HG03571 (cell line): ENCODE measurements around the gene DGKG.

Experiments used
- ATAC-seq: cut with Tn5 transposase; IDR thresholded peaks from one replicate; pipeline ENCODE4 v1.9.1; 2021; ENCODE audit not compliant: unreplicated experiment

The DGKG gene

DNA sequence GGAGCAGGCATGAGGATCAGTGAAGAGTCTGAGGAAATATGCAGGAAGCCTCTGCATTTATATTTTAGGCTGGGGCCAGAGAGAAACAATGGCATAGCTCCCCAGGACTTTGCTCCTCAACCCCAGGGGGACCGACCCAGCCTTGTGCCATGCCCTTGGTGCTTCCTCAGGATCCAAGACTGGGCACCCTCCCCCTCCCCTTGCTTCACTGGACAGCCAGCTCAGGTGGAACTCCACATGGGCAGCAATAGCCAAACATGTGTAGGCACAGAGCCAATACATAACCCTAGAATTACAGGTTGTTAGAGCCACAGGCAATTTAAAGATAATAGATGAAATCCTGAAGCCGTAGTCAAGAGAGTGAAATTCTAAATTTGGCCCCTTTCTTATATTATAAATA, 180.1 kb downstream of the DGKG start:
- ATAC-seq: no peak

DNA sequence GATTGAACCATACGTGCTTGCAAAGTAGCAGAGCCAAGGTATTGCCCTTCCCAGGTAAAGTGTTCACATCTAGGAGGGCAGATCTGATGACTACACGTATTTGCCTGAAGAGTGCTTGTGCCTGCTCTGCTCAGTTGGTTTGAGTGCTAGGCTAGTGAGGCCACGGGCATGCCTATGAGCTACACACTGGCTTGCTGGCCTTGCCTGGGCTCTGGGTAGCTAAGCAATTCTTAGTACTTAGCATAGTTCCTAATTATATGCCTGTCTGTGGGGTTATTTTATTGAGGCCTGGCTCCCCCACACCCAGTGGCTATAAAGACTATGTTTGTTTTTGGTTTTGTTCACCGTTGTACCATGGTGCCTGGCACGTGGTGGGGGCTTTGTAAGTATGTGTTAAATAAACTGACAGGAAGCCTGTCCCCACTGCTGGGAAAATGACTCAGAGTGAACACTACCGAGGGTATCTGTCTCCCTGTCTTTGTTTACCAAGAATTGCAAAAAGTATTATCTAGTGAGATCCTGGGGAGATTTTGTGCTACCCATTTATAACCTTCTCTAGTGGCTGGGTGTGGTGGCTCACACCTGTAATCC, 181.0 kb downstream of the DGKG start:
- ATAC-seq: no peak

DNA sequence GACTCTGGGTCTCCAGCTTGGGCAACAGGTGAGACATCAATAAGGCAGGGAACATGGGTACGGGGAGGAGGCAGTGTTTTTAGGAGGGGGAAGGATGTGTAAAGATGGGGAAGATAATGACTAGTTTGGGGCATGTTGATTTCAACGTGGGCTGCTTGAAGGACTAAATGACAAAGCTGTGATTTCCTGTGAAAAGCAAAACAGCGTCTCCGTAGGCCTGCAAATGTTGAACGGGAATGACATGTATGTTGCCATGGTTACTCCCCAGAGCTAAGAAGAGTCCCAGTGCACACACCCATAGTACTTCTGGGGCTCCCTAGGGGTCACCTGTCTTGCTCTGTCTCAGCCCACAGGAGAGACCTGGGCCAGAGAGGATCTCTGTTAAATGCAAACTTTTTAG, 181.9 kb downstream of the DGKG start:
- no peak for ATAC-seq

DNA sequence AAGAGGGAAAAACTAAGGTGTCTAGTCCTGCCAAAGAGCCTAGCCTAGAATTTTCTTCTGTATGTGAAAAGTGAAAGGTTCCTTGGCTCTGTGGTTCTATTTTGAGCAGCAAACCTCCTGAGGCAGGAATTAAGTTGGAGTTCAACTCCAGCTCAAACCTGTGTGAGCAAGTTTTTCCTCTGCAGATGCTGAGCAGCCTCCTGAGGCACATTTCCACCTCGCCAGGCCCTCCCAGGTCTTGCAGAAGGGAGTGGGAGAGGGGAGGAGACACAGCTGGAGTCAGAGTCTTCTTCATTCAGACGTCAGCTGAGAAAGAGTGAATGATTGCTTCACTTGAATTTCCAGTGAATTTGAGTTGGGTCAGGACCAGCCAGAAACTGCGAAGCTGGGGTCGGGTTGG, 183.6 kb downstream of the DGKG start:
- ATAC-seq: no peak

DNA sequence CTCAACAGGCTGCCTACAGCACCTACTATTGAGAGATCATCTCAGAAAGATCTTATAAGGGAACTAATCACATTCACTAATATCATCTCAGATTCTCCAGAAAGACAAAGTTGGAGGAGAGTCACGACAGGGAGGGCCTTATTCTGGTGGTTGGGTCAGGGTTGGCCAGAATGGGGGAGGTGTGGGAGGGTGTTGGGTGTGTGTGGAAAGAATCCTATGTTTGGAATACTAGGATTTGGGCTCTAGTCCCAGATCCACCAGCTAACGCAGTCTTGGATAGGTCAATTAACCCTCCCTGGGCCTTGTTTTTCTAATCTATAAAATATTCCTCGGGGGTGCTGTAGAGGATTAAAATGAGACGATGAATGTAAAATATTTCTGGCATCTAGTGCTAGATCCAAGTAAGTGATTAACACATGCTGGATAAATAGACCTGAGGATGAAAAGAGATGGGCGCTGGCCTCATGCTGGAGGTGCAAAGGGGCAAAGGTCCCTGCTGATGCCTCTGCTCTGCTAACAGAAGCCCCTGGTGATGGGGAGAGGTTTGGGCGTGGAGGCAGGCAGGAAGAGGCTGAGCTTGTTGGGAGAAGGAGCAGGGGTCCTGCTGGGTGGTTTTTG, 185.6 kb downstream of the DGKG start:
- no peak for ATAC-seq

DNA sequence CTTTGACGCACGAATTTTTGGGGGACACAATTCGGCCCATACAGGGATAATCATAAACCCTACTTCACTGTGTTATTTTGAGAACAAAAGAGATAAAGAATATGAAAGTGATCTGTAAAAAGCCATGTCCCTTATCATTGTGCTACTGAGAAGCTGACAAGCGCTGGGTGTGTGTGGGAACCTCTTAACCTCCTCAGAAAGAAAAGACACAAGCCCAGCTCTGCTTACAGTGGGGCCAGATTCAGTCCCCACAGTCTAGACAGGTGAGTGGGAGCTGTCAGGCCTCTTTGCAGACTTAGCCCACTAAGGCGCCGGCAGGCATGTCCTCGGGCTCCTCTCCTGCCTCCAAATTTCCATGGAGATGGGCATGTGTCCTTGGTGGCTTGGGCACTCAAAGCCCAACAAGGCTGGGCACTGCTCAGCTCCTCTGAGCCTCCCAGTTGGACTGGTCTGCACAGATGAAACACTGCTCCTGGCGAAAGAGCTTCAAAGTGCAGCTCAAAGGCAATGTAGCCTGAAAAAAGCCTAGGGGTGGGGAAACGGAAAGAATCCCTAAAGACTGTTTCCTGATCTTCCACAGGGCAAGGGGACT, 188.7 kb downstream of the DGKG start:
- ATAC-seq: no peak

DNA sequence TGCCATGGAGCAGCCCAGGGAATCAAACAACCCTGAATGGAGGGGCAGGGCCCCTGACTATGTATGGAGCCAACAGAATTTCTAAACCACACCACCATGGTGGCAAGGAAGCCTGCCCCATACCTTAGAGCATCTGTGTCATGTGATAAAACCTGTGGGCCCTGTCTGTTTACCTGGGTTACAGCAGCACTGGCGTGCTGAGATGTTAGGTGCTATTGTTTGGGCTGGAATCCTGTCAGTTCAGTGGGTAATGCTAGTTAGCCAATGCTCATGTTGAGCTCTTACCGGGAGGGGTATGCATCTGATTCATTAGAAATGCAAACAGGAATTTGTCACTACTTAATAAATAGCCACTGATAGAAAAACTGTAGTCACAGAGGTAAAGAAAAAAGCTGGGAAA, 189.7 kb downstream of the DGKG start:
- ATAC-seq: no peak

DNA sequence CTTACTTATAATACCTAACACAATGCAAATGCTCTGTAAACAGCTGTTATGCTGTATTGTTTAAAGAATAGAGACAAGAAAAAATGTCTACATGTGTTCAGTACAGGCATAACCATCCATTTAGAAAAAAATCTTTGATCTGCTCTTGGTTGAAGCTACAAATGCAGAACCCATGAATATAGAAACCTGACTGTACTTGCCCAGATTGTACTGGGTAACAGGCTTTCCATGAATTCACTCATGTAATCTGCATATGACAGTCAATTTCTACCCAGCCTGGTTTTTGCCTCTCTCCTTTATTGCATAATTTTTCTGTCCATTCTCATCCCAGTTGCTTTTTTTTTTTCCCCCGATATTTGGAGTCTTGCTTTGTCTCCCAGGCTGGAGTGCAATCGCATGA, 190.5 kb downstream of the DGKG start:
- no peak for ATAC-seq

DNA sequence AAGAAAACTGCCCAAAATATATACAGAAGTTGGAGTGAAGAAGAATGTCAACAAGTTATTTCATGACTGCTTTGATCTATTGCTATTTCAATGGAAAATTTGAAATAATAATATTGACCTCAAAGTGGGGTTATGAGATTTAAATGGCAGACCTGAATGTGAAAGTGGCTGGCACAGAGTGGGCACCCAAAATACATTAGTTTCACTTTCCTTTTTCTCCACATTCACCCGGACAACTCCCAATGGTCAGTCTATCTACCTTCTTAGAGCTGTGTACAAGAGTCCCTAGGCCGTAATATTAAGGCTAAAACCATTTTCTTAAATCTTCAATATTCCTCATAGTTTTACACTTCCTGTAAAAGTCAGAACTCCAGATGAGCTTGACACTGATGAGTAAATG, 191.5 kb downstream of the DGKG start:
- ATAC-seq: no peak

DNA sequence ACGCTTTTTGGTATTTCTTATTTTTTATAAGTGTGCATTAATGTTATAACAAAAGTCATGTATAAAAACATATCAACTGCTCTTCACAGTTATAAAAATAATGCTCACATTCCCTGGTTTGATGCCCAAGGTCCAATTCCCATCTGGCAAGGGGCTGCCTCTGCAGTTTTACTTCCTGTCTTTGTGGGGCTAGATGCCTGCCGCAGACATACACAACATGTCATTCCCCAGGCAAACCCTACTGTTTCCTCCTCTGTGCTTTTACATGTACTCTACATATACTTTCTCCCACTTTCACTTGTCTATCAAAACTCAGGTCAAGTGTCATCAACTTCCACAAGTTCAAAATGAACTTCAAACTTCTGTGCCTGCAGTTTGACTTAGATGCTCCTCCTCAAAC, 192.7 kb downstream of the DGKG start:
- ATAC-seq: no peak

DNA sequence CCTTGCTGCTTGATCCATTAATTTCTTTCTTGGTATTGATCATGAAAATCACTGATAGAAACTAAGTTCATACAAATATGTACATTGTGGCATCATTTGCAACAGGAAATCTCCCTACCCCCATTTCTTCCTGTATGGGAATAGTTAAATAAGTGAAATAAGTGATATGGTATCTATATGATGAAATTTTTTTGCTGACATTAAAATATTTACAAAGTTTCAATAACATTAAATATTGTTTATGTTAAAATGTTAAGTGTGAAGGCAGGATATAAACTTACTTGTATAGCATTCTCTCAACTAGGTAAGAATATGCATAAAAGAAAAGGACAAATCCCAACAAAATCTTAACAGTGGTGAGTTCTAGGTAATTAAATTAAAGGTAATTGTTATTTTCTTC, 193.1 kb downstream of the DGKG start:
- ATAC-seq: no peak

DNA sequence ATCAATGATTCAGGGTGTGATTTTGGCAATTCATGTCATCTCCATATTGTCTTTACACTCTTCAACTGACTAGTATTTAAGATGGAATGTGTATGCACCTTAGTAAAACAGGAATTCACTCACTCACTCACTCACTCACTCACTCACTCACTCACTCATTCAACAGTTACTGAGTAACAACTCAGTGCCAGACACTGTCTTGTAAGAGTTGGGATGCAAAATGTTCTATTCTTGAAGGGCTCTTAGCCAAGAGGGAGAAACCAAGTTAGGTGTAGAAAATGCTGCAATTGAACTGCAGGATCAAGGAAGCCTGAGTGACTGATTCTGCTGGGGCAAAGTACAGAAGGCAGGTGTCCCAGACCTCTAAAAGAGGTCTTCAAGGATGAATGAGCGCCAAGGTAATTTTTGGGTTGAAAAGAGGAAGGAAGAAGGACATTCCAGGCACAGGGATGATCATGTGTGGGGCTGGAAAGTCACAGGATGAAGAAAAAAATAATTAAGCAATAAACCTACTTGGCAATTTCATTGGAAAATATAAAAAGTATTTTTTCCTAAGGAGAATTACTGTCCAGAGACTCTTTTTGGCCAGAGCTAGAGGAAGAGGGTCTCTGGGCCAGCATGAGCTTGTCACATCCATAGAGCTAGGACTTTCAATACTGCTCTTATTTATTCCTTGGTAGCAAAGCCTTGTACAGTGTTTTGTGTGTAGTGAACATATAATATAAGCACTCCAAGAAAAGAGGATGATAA, 194.2 kb downstream of the DGKG start:
- no peak for ATAC-seq

DNA sequence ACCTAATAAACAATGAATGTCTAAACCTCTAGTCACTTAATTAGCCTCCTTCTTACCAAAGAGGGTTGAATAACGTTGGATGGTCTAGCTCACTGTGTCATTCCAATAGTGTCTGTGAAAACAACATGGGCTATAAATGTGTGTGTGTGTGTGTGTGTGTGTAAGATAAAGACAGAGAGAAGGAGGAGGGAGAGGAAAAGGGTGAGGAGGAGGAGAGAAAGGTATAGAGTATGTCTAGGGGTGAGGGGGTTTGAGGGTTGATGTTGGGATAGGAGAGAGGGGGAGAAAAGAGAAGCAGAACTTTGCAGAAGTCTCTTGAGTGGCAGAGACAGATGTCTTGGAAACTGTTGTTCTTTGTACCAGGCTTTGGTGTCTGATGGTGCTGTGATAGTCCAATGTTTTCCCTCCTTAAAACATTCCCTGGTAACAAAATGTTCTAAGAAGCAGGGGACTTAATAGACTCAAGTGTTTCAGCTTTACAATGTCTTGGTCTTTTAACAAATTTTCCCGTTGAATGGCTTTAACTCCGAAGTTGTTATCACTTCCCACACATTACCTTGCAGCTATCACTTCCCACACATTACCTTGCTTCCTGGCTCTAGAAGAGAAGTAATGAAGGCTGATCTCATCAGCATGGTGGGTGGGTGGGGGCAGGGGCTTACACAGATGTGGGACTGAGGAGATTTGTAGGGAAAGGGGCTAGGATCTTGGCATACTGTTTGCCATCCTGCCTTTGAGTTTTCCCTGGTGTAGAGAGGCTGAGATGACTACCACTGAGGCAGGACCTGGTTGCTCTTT, 195.3 kb downstream of the DGKG start:
- no peak for ATAC-seq

DNA sequence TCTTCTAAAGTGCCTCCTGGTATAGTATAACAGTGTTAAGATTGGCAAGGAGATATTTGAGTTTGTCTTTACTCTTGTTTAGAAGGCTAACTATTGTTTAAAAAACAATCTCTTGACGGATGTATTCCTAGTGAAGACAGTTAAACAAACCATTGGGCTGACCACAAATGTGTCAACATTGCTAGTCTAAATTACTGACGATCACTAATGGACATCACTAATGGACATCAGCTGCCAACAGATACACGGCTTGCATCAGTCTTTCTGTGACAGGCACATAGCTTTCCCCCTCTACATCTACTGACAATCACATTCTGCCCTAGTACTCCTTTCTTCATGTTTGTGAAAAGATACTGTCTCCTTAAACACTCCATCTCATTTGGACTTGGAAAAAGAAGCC, 196.0 kb downstream of the DGKG start:
- ATAC-seq: no peak

DNA sequence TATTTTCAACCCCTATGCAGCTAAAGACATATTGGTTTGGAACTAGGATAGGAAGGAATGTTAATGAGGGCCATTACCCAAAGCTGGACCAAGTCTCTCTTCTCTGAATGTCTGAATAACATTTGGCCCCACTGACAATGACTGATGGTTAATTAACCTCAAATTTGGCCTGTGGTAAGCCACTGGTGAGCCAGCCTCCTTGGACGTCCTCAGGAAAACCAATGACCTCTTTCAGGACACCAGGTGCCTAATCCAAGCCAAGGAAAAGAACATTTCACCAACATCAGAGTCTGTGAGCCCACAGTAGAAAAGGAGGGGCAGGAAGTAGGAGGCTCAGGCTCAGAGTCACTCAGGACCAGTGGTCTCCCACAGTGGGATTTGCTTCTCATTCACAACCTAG, 196.7 kb downstream of the DGKG start:
- no peak for ATAC-seq

DNA sequence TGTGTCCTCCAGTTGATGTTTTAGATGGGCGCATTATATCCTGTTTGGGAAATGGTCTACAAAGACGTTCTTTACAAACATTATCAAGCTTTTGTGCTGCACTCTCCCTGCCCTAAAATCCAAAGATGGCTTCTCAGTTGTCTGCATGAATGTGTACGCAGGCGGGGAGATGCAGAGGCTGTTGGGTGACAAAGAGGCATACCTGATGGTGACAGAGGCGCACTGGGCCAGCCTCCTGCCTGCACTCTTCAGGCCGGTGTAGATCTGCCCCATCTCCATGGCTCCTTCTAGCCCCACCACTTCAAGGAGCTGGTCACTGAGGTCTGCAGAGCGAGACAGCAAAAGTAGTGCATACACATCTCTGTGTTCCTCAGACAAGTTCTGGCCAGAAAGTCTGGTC, 197.3 kb downstream of the DGKG start:
- no peak for ATAC-seq

DNA sequence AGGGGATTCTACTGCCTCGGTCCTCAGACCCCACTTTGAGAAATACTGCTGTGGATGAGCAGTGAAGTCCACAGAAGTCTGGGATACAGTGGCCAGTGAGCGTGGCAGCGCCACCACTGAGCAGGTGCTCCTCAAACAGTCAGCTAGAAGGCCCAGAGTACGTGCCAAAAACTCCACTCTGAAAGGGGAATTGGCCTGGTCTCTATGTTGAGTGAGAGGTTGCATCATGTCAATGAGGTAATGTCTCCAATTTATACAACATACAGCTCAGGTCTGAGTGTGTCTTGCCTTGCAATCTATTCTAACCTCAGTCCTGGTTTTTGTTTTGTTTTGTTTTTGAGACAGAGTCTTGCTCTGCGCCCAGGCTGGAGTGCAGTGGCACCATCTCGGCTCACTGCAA, 199.8 kb downstream of the DGKG start:
- no peak for ATAC-seq

DNA sequence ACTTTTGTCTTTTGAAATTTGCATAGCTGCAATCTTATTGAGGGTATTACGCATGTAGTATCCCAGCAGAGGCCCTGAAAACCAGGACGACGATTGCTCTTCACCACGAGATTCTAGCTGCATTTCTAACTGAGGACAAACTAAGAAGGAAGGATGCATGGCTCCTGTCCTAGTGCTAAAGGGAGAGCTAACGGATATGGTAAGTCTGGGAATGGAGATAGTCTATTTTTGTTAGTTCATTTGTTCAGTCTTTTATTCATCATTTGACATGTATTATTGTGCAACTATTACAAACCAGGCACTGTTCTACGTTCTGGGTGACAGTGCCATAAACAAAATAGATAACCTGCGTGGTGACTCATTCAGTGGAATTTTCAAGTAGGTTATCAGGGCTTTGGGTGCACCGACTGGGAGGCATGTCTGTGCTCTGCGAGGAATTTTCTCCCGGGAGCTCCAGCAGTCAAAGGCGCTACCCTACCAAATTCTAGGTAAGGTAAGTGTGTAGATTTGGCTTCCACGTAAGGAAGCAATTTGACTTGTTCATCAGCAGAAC, 201.3 kb downstream of the DGKG start:
- no peak for ATAC-seq

DNA sequence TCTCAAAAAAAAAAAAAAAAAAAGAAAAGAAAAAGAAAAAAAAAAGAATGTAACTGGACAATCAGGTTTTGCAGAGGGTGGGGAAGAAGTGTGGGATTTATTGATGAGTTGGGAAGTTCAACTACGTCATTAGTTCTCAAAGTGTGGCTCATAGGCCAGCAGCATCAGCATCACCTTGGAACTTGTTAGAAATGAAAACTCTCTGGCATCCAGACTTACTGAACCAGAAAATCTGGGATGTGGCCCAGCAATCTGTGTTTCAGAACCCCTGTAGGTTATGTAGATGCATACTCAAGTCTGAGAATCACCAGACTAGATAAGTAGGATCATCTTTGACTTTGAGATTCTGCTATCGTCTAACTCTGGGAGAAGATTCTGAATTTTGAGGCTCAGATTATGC, 207.4 kb downstream of the DGKG start:
- ATAC-seq: no peak

DNA sequence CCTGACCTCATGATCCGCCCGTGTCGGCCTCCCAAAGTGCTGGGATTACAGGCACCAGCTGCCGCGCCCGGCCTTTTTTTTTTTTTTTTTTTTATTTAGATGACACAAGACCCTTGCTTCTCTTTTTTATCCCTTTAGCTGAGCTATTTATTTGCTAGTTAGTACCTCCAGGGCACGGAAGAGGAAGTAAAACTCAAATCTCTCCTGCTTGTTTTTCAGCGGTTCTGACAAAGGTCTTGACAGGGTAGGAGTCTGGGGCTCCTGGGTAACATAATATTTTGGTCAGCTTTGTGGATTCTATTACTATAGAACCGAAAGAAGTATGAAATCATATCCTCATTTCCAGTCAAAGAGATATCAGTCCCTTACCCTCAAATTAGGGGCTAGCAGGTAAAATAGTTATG, 209.1 kb downstream of the DGKG start:
- ATAC-seq: peak; percentile 92

DNA sequence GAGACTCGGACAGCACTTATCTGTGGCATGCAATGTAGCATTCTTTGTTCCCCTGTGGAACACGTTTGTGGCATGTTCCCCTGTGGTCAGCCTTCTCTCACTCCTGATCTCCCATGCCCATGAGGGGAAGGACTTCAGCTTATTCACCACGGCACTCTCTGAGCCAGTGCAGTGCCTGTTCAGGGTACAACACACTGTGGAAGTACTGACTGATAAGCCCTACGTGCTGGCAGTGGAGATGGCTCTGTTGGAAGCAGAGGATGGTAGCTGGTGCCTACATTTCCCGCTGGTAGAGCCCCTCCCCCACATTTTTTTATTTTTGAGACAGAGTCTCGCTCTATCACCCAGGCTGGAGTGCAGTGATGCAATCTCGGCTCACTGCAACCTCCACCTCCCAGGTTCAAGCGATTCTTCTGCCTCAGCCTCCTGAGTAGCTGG, 209.7 kb downstream of the DGKG start:
- ATAC-seq: peak; percentile 10
